GM15510 (cell line): Measurements from ENCODE around the gene TENT5C.

Experiments
- POLR2A ChIP-seq: IDR thresholded peaks from 3 replicates; pipeline ENCODE4 v1.6.1; 2011; ENCODE audit warnings: borderline replicate concordance; ENCODE audit not compliant: insufficient read length; ENCODE audit errors: extremely low read depth

TENT5C gene

GRCh38 chr1:117605774-117606648 is at the start of gene TENT5C:
TSS of gene TENT5C (plus strand) at chr1:117606048. CDS start at chr1:117622869, 16,821 bp downstream.
- peak; percentile 84 for TF ChIP-seq POLR2A

GRCh38 chr1:117556341-117556740 is 49.5 kb upstream of the TENT5C start:
- TF ChIP-seq POLR2A: no peak

GRCh38 chr1:117556976-117557375 is 48.9 kb upstream of the TENT5C start:
- TF ChIP-seq POLR2A: no peak

- no peak for TF ChIP-seq POLR2A
Observed at GRCh38 chr1:117559139-117559538, 46.7 kb upstream of the TENT5C start.

- no peak for TF ChIP-seq POLR2A
Observed at GRCh38 chr1:117559985-117560384, 45.9 kb upstream of the TENT5C start.

GRCh38 chr1:117561071-117561470 is 44.8 kb upstream of the TENT5C start:
- no peak for TF ChIP-seq POLR2A

GRCh38 chr1:117561551-117561950 is 44.3 kb upstream of the TENT5C start:
- TF ChIP-seq POLR2A: no peak

- no peak for TF ChIP-seq POLR2A
Observed at GRCh38 chr1:117562581-117563491, 43.0 kb upstream of the TENT5C start.

GRCh38 chr1:117563492-117563875 is 42.4 kb upstream of the TENT5C start:
- TF ChIP-seq POLR2A: no peak

- TF ChIP-seq POLR2A: no peak
Observed at GRCh38 chr1:117564227-117565075, 41.4 kb upstream of the TENT5C start.

GRCh38 chr1:117565076-117565556 is 40.7 kb upstream of the TENT5C start:
- no peak for TF ChIP-seq POLR2A

- TF ChIP-seq POLR2A: no peak
Observed at GRCh38 chr1:117565745-117566455, 39.9 kb upstream of the TENT5C start.

GRCh38 chr1:117566556-117566955 is 39.3 kb upstream of the TENT5C start:
- no peak for TF ChIP-seq POLR2A

- no peak for TF ChIP-seq POLR2A
Observed at GRCh38 chr1:117567435-117567834, 38.4 kb upstream of the TENT5C start.

- TF ChIP-seq POLR2A: no peak
Observed at GRCh38 chr1:117567976-117568375, 37.9 kb upstream of the TENT5C start.

GRCh38 chr1:117568999-117569398 is 36.8 kb upstream of the TENT5C start:
- no peak for TF ChIP-seq POLR2A
